PC-3 (cell line): ENCODE results near the gene SPRN. TPM values are rescaled to one million over a fixed set of nuclear protein-coding genes. Genes with fewer than 3 reads are reported as not detected.
A peak's percentile ranks its signal among the peaks of the same experiment; 100 is the strongest.

Experiments
- ATAC-seq: fragments of 200-7000 bp; cut with Tn5 transposase; 2 replicates; pipeline ENCODE4 v1.9.1; 2020; ENCODE audit warnings: mild to moderate bottlenecking, moderate library complexity
- BruUV-seq: library from RNA; stranded (reverse); fragments of 400-500 nt; replicated peaks from 2 replicates; lab custom pipeline; 2021; lab: Mats Ljungman, UMichigan
- CTCF ChIA-PET: fragments of 300-600 bp; sonication (Branson Sonifier 250); formaldehyde crosslinking; loops from one replicate; lab custom pipeline; 2022; ENCODE audit warnings: antibody characterized with exemption; lab: Charles Lee
- POLR2A ChIA-PET: fragments of 300-600 bp; sonication (Branson Sonifier 250); formaldehyde crosslinking; loops from one replicate; lab custom pipeline; 2022; ENCODE audit warnings: antibody characterized with exemption; ENCODE audit not compliant: unreplicated experiment; lab: Charles Lee
- DNase-seq: peaks from one replicate; pipeline ENCODE4 v3.0.0-alpha.2; 2015
- H2AFZ ChIP-seq: fragments of 300-600 bp; sonication (generic); 2 replicates; pipeline ENCODE4 v1.6.0; 2016; ENCODE audit warnings: antibody characterized with exemption, low read length
- H3F3A ChIP-seq: fragments of 300-600 bp; sonication (generic); one replicate; pipeline ENCODE4 v1.6.0; 2017; ENCODE audit warnings: antibody characterized with exemption, low read length, control low read depth, mild to moderate bottlenecking; ENCODE audit not compliant: unreplicated experiment
- H3K27ac ChIP-seq: fragments of 300-600 bp; sonication (generic); 2 replicates; pipeline ENCODE4 v1.5.1; 2016; ENCODE audit warnings: mild to moderate bottlenecking, low read length
- H3K27me3 ChIP-seq: fragments of 300-600 bp; sonication (generic); 2 replicates; pipeline ENCODE4 v1.6.1; 2016; ENCODE audit warnings: low read length, mixed read lengths
- H3K36me3 ChIP-seq: fragments of 300-600 bp; sonication (generic); 2 replicates; pipeline ENCODE4 v1.6.1; 2016; ENCODE audit warnings: low read depth, mixed run types, low read length, mixed read lengths
- H3K4me1 ChIP-seq: fragments of 300-600 bp; sonication (generic); 2 replicates; pipeline ENCODE4 v1.5.1; 2016; ENCODE audit warnings: low read length; ENCODE audit not compliant: insufficient read depth
- H3K4me2 ChIP-seq: fragments of 300-600 bp; sonication (generic); 2 replicates; pipeline ENCODE4 v1.6.0; 2016; ENCODE audit warnings: low read length
- H3K4me3 ChIP-seq: fragments of 300-600 bp; sonication (generic); 2 replicates; pipeline ENCODE4 v1.5.1; 2016; ENCODE audit warnings: mild to moderate bottlenecking, low read length, mixed read lengths
- H3K79me2 ChIP-seq: fragments of 300-600 bp; sonication (generic); 2 replicates; pipeline ENCODE4 v1.6.1; 2017; ENCODE audit warnings: low read length, mixed read lengths
- H3K9ac ChIP-seq: fragments of 300-600 bp; sonication (generic); 2 replicates; pipeline ENCODE4 v1.6.0; 2016; ENCODE audit warnings: mild to moderate bottlenecking, low read length
- H3K9me2 ChIP-seq: fragments of 300-600 bp; sonication (generic); replicated peaks from 2 replicates; pipeline ENCODE4 v1.6.1; 2016; ENCODE audit warnings: mixed run types, low read length, mixed read lengths
- H3K9me3 ChIP-seq: fragments of 300-600 bp; sonication (generic); 2 replicates; pipeline ENCODE4 v1.6.1; 2016; ENCODE audit warnings: low read length, mixed read lengths
- H4K20me1 ChIP-seq: fragments of 300-600 bp; sonication (generic); 2 replicates; pipeline ENCODE4 v1.6.1; 2016; ENCODE audit warnings: low read length, mixed read lengths
- CTCF ChIP-seq: fragments of 300-600 bp; sonication (generic); conservative IDR thresholded peaks from 2 replicates; pipeline ENCODE4 v1.5.1; 2017; ENCODE audit warnings: antibody characterized with exemption, low read depth, mild to moderate bottlenecking, low read length
- EZH2 ChIP-seq: fragments of 300-600 bp; sonication (generic); IDR thresholded peaks from one replicate; pipeline ENCODE4 v1.6.1; 2017; ENCODE audit warnings: antibody characterized with exemption, mild to moderate bottlenecking, low read length; ENCODE audit not compliant: unreplicated experiment
- EZH2phosphoT487 ChIP-seq: fragments of 300-600 bp; sonication (generic); IDR thresholded peaks from 2 replicates; pipeline ENCODE4 v1.6.1; 2018; ENCODE audit warnings: mild to moderate bottlenecking, antibody characterized with exemption, low read length, borderline replicate concordance
- intact Hi-C: fragments of 100-400 bp; cut with micrococcal nuclease; formaldehyde crosslinking; loops from 2 replicates; pipeline ENCODE4 v1.9.0; 2023
- total RNA-seq: library from RNA; depleted of rRNA; stranded (reverse); fragments of >200 nt; gene quantifications from 2 replicates; pipeline ENCODE4 v1.2.3, GENCODE V29; 2014

The SPRN gene
- total RNA-seq, 1 experiment from 2014 or later = not detected

- CTCF ChIA-PET = no interaction called here
- no peak for TF ChIP-seq EZH2
- TF ChIP-seq EZH2phosphoT487 = no peak
- no peak for TF ChIP-seq CTCF
- no peaks in the 10 kb centered on the region for H3K9me3 ChIP-seq
- no peaks in the 10 kb centered on the region for H3F3A ChIP-seq
- peaks cover 7% of the 10 kb centered on the region; the same call in 1 of the 2 replicates for H4K20me1 ChIP-seq
- POLR2A ChIA-PET = no interaction called here
- peaks cover 20% of the 10 kb centered on the region for H3K36me3 ChIP-seq
- no peak overlapping the region for H2AFZ ChIP-seq
- H3K27me3 ChIP-seq = no peaks in the 10 kb centered on the region
- no TSS peak for BruUV-seq
- H3K79me2 ChIP-seq = peaks cover 49% of the 10 kb centered on the region
- H3K27ac ChIP-seq = no peak overlapping the region
- H3K9me2 ChIP-seq = no peaks in the 10 kb centered on the region
- intact Hi-C loops = no loop called here
- ATAC-seq (no peak), DNase-seq (no peak)
- no peak overlapping the region for H3K4me2 ChIP-seq
- no peak overlapping the region for H3K9ac ChIP-seq
- H3K4me3 ChIP-seq = no peak overlapping the region
- peaks cover 14% of the 10 kb centered on the region for H3K4me1 ChIP-seq
These were observed 23.6 kb downstream of the SPRN start for GRCh38 chr10:133400624-133401424.

GRCh38 chr10:133399123-133399601 is 25.3 kb downstream of the SPRN start:
- no TSS peak for BruUV-seq
- peaks cover 49% of the 10 kb centered on the region for H3K79me2 ChIP-seq
- ATAC-seq (no peak), DNase-seq (no peak)
- no peak overlapping the region for H3K4me2 ChIP-seq
- H3K9ac ChIP-seq = no peak overlapping the region
- no peak overlapping the region for H3K27ac ChIP-seq
- no peaks in the 10 kb centered on the region for H3K9me2 ChIP-seq
- H3K9me3 ChIP-seq = no peaks in the 10 kb centered on the region
- TF ChIP-seq CTCF = no peak
- no peak for TF ChIP-seq EZH2
- no peak for TF ChIP-seq EZH2phosphoT487
- no peak overlapping the region for H3K4me3 ChIP-seq
- POLR2A ChIA-PET = no interaction called here
- intact Hi-C loops = no loop called here
- H3K4me1 ChIP-seq = peaks cover 22% of the 10 kb centered on the region
- H4K20me1 ChIP-seq = no peaks in the 10 kb centered on the region
- H3F3A ChIP-seq = no peaks in the 10 kb centered on the region
- CTCF ChIA-PET = no interaction called here
- H3K36me3 ChIP-seq = peaks cover 14% of the 10 kb centered on the region
- H3K27me3 ChIP-seq = no peaks in the 10 kb centered on the region
- no peak overlapping the region for H2AFZ ChIP-seq

GRCh38 chr10:133397938-133398337 is 26.5 kb downstream of the SPRN start:
- Histone ChIP-seq H3K4me3 (no peak overlapping the region), H3K9me2 (no peaks in the 10 kb centered on the region), H3F3A (no peaks in the 10 kb centered on the region), H2AFZ (no peak overlapping the region), H3K79me2 (peaks cover 44% of the 10 kb centered on the region), H3K27ac (peak overlapping the region; percentile 59; the same call in 1 of the 2 replicates), H3K27me3 (no peaks in the 10 kb centered on the region), H3K9me3 (no peaks in the 10 kb centered on the region), H3K4me1 (peaks cover 25% of the 10 kb centered on the region), H3K4me2 (no peak overlapping the region; the same call in 1 of the 2 replicates), H4K20me1 (no peaks in the 10 kb centered on the region), H3K9ac (no peak overlapping the region), H3K36me3 (peaks cover 14% of the 10 kb centered on the region)
- ChIA-PET CTCF (no interaction called here), POLR2A (no interaction called here)
- ATAC-seq (peak; percentile 52), DNase-seq (peak; percentile 78)
- BruUV-seq = no TSS peak
- TF ChIP-seq EZH2phosphoT487 (no peak), EZH2 (no peak), CTCF (no peak)
- intact Hi-C loops = no loop called here
